Peyer's patch (tissue), 4 donors: ENCODE measurements around the gene ZGLP1. TPM values are rescaled to one million over a fixed set of nuclear protein-coding genes. Genes with fewer than 3 reads are reported as not detected.

Source experiments
- DNase-seq, 3 donors: peaks; one replicate each; pipeline ENCODE4 v3.0.0-alpha.2; 2017 to 2019
- H3K27ac ChIP-seq, 4 donors: fragments of 200-600 bp; sonication (generic); one replicate each; pipeline ENCODE4 v1.5.1; 2016 to 2019
- H3K27me3 ChIP-seq, 2 donors: fragments of 200-600 bp; sonication (generic); one replicate each; pipeline ENCODE4 v1.5.1; 2019
- H3K36me3 ChIP-seq, 3 donors: fragments of 200-600 bp; sonication (generic); one replicate each; pipeline ENCODE4 v1.5.1; 2016 to 2019
- H3K4me1 ChIP-seq, 4 donors: fragments of 200-600 bp; sonication (generic); one replicate each; pipeline ENCODE4 v1.5.1; 2016 to 2019
- H3K4me3 ChIP-seq, 4 donors: fragments of 200-600 bp; sonication (generic); 1 replicate in 3 of 4; 2 replicates in 1 of 4; pipeline ENCODE4 v1.5.1; 2016 to 2019; ENCODE audit warnings: mild to moderate bottlenecking in 1 of 4
- H3K9me3 ChIP-seq, 4 donors: fragments of 200-600 bp; sonication (generic); one replicate each; pipeline ENCODE4 v1.5.1; 2016 to 2019; ENCODE audit warnings: mild to moderate bottlenecking in 1 of 4
- CTCF ChIP-seq, 6 experiments: fragments of 450-650 bp in 4 of 6; fragments of 200-600 bp in 2 of 6; sonication (generic) in 1 of 6; IDR thresholded peaks; one replicate each; pipeline ENCODE4 v1.5.1; 2017 to 2019; ENCODE audit warnings: antibody characterized with exemption in 6 of 6, mild to moderate bottlenecking in 3 of 6, moderate library complexity in 1 of 6
- POLR2A ChIP-seq, 2 donors: fragments of 450-650 bp; IDR thresholded peaks; one replicate each; pipeline ENCODE4 v1.5.1; 2017; ENCODE audit warnings: antibody characterized with exemption in 2 of 2, mild to moderate bottlenecking in 2 of 2, moderate library complexity in 2 of 2
- total RNA-seq, 4 donors: library from RNA; depleted of rRNA; stranded (reverse); fragments of >200 nt; gene quantifications; one replicate each; pipeline ENCODE4 v1.1.0, GENCODE V29; 2016

ZGLP1 gene
- total RNA-seq, 4 donors from 2014 or later: 2.1 to 10.7 TPM; not detected in 2

DNA sequence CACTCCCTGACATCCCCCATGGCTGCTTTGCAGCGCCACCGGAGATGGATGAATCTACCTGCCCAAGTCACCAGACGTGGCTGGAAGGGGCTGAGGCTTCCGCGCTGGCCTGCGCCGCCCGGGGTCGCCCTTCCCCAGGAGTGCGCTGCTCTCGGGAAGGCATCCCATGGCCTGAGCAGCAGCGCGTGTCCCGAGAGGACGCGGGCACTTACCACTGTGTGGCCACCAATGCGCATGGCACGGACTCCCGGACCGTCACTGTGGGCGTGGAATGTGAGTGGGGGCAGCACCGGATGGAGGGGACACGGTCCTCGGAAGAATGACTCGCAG, 15.3 kb downstream of the ZGLP1 start:
- Histone ChIP-seq H3K27me3 (peaks cover 0 to 59% of the 10 kb centered on the region in 2 donors), H3K27ac (no peak overlapping the region), H3K4me3 (no peak overlapping the region), H3K9me3 (no peaks in the 10 kb centered on the region), H3K4me1 (peaks cover 0 to 66% (median 49%) of the 10 kb centered on the region in 4 donors), H3K36me3 (no peaks in the 10 kb centered on the region)
- TF ChIP-seq POLR2A (IDR thresholded peaks at IDR 0.05) (no peak), CTCF (IDR thresholded peaks at IDR 0.05) (peak in 3 of 6 experiments; percentile 9 to 11 (median 11))
- peak in 1 of 3 donors; percentile 55 for DNase-seq

DNA sequence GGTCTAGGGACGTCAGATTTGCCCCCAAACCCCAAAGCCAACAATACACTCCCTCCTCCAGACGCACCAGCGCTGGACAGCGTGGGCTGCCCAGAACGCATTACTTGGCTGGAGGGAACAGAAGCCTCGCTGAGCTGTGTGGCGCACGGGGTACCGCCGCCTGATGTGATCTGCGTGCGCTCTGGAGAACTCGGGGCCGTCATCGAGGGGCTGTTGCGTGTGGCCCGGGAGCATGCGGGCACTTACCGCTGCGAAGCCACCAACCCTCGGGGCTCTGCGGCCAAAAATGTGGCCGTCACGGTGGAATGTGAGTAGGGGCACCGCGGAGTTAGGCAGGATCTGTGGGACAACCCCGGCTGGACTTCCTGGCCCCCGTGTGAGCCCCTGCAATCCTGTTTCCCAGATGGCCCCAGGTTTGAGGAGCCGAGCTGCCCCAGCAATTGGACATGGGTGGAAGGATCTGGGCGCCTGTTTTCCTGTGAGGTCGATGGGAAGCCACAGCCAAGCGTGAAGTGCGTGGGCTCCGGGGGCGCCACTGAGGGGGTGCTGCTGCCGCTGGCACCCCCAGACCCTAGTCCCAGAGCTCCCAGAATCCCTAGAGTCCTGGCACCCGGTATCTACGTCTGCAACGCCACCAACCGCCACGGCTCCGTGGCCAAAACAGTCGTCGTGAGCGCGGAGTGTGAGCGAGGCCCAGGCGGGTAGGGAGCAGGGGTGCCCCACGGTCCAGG, 15.8 kb downstream of the ZGLP1 start:
- Histone ChIP-seq H3K27ac (no peak overlapping the region), H3K4me1 (peaks cover 0 to 71% (median 53%) of the 10 kb centered on the region in 4 donors), H3K36me3 (no peaks in the 10 kb centered on the region), H3K4me3 (no peak overlapping the region), H3K9me3 (no peaks in the 10 kb centered on the region), H3K27me3 (peaks cover 0 to 62% of the 10 kb centered on the region in 2 donors)
- TF ChIP-seq POLR2A (IDR thresholded peaks at IDR 0.05) (no peak), CTCF (IDR thresholded peaks at IDR 0.05) (no peak)
- no peak for DNase-seq

GRCh38 chr19:10292789-10293636, 16.6 kb downstream of the ZGLP1 start:
- H3K27me3 ChIP-seq: peaks cover 0 to 64% of the 10 kb centered on the region in 2 donors
- H3K4me3 ChIP-seq: peak overlapping the region in 3 of 4 donors; percentile 36 to 49 (median 37)
- no peak for TF ChIP-seq POLR2A (IDR thresholded peaks at IDR 0.05)
- TF ChIP-seq CTCF (IDR thresholded peaks at IDR 0.05): no peak
- DNase-seq: peak in 1 of 3 donors; percentile 52
- H3K9me3 ChIP-seq: no peaks in the 10 kb centered on the region
- peaks cover 0 to 79% (median 61%) of the 10 kb centered on the region in 4 donors for H3K4me1 ChIP-seq
- H3K27ac ChIP-seq: peak overlapping the region in 1 of 4 donors; percentile 12
- H3K36me3 ChIP-seq: no peaks in the 10 kb centered on the region

GRCh38 chr19:10292206-10292788, 17.3 kb downstream of the ZGLP1 start:
- Histone ChIP-seq H3K27ac (peak overlapping the region in 1 of 4 donors; percentile 12), H3K9me3 (no peaks in the 10 kb centered on the region), H3K36me3 (no peaks in the 10 kb centered on the region), H3K4me1 (peaks cover 0 to 85% (median 67%) of the 10 kb centered on the region in 4 donors), H3K27me3 (peaks cover 0 to 68% of the 10 kb centered on the region in 2 donors), H3K4me3 (peak overlapping the region; percentile 29 to 49 (median 36))
- DNase-seq: peak; percentile 76 to 92 (median 90)
- no peak for TF ChIP-seq CTCF (IDR thresholded peaks at IDR 0.05)
- no peak for TF ChIP-seq POLR2A (IDR thresholded peaks at IDR 0.05)

- DNase-seq: peak in 2 of 3 donors; percentile 49 to 50
- H3K27ac ChIP-seq: no peak overlapping the region
- H3K4me1 ChIP-seq: peaks cover 0 to 91% (median 74%) of the 10 kb centered on the region in 4 donors
- H3K9me3 ChIP-seq: no peaks in the 10 kb centered on the region
- TF ChIP-seq CTCF (IDR thresholded peaks at IDR 0.05): no peak
- no peak for TF ChIP-seq POLR2A (IDR thresholded peaks at IDR 0.05)
- H3K4me3 ChIP-seq: peak overlapping the region; percentile 29 to 49 (median 36)
- H3K27me3 ChIP-seq: peaks cover 0 to 68% of the 10 kb centered on the region in 2 donors
- H3K36me3 ChIP-seq: no peaks in the 10 kb centered on the region
Observed at GRCh38 chr19:10291554-10292205, 17.9 kb downstream of the ZGLP1 start.
